ENCODE measurements around the gene TMEM89. TPM values are rescaled to one million over a fixed set of nuclear protein-coding genes. Genes with fewer than 3 reads are reported as not detected.

Gene TMEM89
- total and polyA plus RNA-seq, 2 of the 13 experiments (the other 11 are each of a cell fraction or from before 2014, with no cell fraction given): 0.31 to 0.59 TPM

DNA sequence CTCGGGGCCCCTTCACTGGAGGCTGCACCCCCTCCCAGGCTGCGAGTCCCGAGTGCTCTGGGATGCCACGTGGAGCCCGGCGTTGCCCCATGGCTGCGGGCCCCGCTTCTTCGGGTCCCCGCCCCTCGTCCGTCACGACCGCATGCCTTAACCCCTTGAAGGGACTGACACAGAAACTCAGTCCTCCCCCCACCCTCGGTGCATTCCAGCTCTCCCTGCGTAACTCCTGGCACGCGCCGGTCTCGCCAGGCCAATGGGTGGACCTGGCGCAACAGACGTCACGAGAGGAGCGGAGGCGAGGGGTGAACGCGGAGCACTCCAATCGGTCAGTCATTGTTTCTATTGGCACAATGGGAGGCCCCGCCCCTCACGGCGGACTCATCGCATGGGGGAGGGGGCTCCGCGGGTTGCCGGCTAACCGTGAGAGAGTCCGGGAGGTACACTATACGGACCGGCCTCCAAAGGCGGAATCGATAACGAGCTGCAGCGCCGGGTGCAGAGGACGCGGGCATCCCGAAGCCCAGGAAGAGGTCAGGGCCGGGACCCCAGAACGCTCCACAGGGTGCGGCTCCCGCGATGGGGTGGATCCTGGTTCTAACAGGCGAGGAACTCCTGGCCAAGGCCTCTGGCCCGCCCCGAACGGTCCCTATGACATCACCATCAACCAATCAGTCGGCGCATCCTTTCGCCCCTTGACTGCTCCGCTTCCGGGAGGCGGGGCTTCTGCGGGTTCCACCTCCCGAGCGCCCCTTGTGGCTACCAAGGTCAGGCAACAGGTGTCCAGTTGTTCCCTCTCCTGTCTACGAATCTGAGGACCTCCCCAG, 42.1 kb upstream of the TMEM89 start (continued):
- TF ChIP-seq, protein P1, sequence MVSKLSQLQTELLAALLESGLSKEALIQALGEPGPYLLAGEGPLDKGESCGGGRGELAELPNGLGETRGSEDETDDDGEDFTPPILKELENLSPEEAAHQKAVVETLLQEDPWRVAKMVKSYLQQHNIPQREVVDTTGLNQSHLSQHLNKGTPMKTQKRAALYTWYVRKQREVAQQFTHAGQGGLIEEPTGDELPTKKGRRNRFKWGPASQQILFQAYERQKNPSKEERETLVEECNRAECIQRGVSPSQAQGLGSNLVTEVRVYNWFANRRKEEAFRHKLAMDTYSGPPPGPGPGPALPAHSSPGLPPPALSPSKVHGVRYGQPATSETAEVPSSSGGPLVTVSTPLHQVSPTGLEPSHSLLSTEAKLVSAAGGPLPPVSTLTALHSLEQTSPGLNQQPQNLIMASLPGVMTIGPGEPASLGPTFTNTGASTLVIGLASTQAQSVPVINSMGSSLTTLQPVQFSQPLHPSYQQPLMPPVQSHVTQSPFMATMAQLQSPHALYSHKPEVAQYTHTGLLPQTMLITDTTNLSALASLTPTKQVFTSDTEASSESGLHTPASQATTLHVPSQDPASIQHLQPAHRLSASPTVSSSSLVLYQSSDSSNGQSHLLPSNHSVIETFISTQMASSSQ (IDR thresholded peaks at IDR 0.05; ENCODE audit: low read depth): 0 out of 2 replicates have a peak, but pooled peaks have one; percentile 16
- TF ChIP-seq, protein P1 (CRISPR knock-in tag; IDR thresholded peaks at IDR 0.05; ENCODE audit: borderline replicate concordance): peak; percentile 51; the same call in 1 of the 2 replicates
- TF ChIP-seq EHMT2 (IDR thresholded peaks at IDR 0.05; ENCODE audit: borderline replicate concordance, low read depth, low read length) (peak; percentile 48; the same call in 1 of the 2 replicates), NFIB (CRISPR knock-in tag; IDR thresholded peaks at IDR 0.05; ENCODE audit: borderline replicate concordance) (no peak), MXI1 (IDR thresholded peaks at IDR 0.05; ENCODE audit: borderline replicate concordance, low read depth, low read length) (peak; percentile 88; the same call in 1 of the 3 replicates), AGO1 (IDR thresholded peaks at IDR 0.05; ENCODE audit: low read depth, low read length, poor library complexity, severe bottlenecking) (peak; percentile 97), MBD4 (IDR thresholded peaks at IDR 0.05; ENCODE audit: borderline replicate concordance, low read length) (no peak), GTF3A (CRISPR knock-in tag; conservative IDR thresholded peaks at IDR 0.05) (no peak), ZNF317 (CRISPR knock-in tag; IDR thresholded peaks at IDR 0.05) (peak; percentile 71; the same call in 1 of the 2 replicates), XRCC5 (optimal IDR thresholded peaks at IDR 0.05; ENCODE audit: low read length) (peak; percentile 77), ZNF709 (CRISPR knock-in tag; IDR thresholded peaks at IDR 0.05) (peak; percentile 87), ZNF713 (CRISPR knock-in tag; IDR thresholded peaks at IDR 0.05) (peak; percentile 80; the same call in 1 of the 2 replicates), PPARG (CRISPR knock-in tag; conservative IDR thresholded peaks at IDR 0.05) (no peak), ZNF678 (CRISPR knock-in tag; IDR thresholded peaks at IDR 0.05) (peak; percentile 67; the same call in 1 of the 2 replicates), ZNF644 (CRISPR knock-in tag; IDR thresholded peaks at IDR 0.05; ENCODE audit: low read depth) (no peak), ZNF124 (CRISPR knock-in tag; IDR thresholded peaks at IDR 0.05) (no peak), MTF1 (CRISPR knock-in tag; IDR thresholded peaks at IDR 0.05) (no peak; the same call in 1 of the 2 replicates), ZNF12 (CRISPR knock-in tag; IDR thresholded peaks at IDR 0.05) (peak; percentile 67; the same call in 1 of the 2 replicates), ZNF282 (IDR thresholded peaks at IDR 0.05; ENCODE audit: partially characterized antibody) (no peak), TEAD3 (CRISPR knock-in tag; optimal IDR thresholded peaks at IDR 0.05; ENCODE audit: borderline replicate concordance) (peak; percentile 98)
- TF ChIP-seq, protein P2, sequence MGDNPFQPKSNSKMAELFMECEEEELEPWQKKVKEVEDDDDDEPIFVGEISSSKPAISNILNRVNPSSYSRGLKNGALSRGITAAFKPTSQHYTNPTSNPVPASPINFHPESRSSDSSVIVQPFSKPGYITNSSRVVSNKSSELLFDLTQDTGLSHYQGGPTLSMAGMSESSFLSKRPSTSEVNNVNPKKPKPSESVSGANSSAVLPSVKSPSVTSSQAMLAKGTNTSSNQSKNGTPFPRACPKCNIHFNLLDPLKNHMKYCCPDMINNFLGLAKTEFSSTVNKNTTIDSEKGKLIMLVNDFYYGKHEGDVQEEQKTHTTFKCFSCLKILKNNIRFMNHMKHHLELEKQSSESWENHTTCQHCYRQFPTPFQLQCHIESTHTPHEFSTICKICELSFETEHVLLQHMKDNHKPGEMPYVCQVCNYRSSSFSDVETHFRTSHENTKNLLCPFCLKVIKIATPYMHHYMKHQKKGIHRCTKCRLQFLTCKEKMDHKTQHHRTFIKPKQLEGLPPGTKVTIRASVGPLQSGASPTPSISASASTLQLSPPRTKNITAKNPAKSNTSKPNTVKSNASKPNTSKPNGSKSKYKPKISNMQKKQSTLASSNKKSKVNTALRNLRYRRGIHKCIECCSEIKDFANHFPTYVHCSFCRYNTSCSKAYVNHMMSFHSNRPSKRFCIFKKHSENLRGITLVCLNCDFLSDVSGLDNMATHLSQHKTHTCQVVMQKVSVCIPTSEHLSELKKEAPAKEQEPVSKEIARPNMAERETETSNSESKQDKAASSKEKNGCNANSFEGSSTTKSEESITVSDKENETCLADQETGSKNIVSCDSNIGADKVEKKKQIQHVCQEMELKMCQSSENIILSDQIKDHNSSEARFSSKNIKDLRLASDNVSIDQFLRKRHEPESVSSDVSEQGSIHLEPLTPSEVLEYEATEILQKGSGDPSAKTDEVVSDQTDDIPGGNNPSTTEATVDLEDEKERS (CRISPR knock-in tag; IDR thresholded peaks at IDR 0.05): peak; percentile 94
- TF ChIP-seq, protein P3, sequence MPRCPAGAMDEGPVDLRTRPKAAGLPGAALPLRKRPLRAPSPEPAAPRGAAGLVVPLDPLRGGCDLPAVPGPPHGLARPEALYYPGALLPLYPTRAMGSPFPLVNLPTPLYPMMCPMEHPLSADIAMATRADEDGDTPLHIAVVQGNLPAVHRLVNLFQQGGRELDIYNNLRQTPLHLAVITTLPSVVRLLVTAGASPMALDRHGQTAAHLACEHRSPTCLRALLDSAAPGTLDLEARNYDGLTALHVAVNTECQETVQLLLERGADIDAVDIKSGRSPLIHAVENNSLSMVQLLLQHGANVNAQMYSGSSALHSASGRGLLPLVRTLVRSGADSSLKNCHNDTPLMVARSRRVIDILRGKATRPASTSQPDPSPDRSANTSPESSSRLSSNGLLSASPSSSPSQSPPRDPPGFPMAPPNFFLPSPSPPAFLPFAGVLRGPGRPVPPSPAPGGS (CRISPR knock-in tag; IDR thresholded peaks at IDR 0.05): peak; percentile 92
